T follicular helper cell (primary cell): ENCODE results near the gene DIABLO.
"Not testable (repeated sequence)": the region's sequence is repeated elsewhere in the genome, so short reads cannot be mapped to it uniquely, and the experiment has no call there.

Source experiments
- DNase-seq: peaks from one replicate; pipeline ENCODE4 v3.0.0-alpha.2; 2020; ENCODE audit warnings: low read depth

Gene DIABLO

DNA sequence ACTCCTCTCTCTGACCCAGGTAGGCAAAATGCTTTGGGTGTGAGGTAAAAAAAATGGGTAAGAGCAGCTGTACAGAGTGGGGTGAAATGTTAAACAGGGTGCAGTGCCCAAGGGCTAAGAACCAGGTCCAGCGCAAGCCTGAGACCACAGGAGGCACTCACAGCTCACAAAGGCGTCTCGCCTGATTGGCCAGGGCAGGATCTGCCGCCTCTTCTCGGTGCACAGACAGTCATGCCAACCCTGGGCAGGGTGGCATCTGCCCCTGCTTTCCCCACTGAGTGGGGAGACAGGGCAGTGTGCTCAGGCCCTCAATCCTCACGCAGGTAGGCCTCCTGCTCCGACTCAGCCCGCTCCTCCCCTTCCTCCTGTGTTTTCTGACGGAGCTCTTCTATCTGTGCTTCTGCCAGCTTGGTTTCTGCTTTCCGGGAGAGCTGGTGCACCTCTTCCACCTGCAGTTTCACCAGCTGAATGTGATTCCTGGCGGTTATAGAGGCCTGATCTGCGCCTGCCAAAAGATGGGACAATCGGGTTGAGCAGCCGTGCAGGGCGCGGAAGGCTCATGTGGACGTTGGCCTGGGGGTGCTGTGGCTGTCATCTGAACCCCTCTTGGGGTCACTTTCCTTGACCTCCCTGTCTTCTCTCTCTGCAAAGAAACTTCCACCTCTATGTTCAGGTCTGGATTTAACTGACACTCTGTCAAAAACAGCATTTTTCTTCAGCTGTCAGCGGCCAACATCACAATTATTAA, 17.6 kb downstream of the DIABLO start:
- DNase-seq, result no peak

DNA sequence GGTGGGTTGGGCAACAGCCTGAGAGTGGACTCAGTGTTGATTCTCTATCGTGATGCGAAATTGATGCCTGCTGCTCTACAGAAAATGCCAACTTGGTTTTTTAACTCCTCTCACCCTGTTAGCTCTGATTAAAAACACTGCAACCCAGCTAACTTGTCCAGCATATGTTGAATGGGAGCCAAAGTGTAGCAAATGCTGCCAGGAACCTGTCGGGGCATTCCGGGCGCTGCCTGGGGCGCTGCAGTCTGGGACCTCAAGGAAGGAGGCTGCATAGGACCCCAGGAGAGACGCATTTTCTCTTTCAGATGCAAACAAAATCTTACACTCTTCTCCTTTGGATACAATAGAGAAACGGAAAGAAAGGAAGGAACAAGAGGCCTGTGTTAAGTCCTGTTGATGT, 18.5 kb downstream of the DIABLO start:
- DNase-seq, result no peak

DNA sequence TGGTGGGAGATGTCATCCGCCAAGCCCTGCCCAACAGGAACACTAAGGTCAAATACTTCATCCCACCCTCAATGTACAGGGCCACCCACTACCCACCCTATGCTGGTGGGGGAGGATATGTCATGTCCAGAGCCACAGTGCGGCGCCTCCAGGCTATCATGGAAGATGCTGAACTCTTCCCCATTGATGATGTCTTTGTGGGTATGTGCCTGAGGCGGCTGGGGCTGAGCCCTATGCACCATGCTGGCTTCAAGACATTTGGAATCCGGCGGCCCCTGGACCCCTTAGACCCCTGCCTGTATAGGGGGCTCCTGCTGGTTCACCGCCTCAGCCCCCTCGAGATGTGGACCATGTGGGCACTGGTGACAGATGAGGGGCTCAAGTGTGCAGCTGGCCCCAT, 18.9 kb downstream of the DIABLO start:
- no peak for DNase-seq

DNA sequence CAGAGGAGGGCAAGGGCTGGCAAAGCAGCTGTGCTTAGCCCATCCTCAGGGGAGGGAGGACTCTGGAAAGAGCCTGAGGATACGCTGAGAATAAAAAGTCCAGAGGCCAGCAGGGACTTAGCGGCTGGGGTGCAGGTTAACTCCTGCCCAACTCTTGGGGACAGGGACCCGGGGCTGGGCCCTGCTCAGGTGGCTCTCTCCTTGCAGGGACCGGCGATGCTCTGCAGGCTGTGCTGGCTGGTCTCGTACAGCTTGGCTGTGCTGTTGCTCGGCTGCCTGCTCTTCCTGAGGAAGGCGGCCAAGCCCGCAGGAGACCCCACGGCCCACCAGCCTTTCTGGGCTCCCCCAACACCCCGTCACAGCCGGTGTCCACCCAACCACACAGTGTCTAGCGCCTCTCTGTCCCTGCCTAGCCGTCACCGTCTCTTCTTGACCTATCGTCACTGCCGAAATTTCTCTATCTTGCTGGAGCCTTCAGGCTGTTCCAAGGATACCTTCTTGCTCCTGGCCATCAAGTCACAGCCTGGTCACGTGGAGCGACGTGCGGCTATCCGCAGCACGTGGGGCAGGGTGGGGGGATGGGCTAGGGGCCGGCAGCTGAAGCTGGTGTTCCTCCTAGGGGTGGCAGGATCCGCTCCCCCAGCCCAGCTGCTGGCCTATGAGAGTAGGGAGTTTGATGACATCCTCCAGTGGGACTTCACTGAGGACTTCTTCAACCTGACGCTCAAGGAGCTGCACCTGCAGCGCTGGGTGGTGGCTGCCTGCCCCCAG, 19.6 kb downstream of the DIABLO start:
- no peak for DNase-seq

DNA sequence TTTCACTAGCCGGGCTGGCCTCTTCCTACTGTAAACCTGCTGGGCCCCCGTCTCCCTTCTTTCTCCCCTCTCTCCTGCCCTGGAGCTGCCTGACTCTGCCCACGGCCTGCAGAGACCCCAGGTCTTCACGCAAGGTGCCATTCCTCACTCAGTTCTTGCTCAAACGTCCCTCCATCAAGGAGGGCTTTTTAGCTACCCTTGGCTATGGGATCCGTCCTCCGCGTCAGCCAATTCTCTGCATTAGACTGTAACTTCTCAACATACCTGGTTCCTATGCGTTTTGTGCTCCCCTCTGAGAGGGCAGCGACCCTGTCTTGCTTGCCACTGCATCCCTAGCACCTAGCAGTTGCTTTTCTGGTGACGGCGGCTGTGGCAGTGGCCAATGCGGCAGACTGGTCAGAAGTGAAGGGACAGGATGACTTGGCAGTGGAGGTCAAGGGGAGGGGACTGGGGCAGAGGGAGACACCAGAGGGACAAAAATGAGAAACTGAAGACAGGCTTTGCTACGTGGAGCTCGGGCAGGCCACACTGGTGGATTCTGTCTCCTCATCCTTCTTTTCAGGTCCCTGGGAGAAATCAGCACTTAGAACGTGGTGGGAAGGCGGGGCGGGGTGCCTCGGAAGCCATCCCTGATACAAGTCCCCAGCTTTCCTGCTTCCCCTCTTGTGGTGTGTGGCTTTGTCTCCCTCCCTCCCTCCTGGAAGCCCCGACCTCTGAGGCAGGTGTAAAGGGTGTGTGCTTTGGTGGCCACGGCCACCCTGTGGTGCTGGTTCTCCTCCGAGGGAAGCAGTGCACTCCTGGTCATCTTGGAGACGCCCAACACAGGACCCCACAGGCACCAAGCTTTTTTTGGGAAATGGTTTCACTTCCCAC, 20.6 kb downstream of the DIABLO start:
- DNase-seq, result no peak

DNA sequence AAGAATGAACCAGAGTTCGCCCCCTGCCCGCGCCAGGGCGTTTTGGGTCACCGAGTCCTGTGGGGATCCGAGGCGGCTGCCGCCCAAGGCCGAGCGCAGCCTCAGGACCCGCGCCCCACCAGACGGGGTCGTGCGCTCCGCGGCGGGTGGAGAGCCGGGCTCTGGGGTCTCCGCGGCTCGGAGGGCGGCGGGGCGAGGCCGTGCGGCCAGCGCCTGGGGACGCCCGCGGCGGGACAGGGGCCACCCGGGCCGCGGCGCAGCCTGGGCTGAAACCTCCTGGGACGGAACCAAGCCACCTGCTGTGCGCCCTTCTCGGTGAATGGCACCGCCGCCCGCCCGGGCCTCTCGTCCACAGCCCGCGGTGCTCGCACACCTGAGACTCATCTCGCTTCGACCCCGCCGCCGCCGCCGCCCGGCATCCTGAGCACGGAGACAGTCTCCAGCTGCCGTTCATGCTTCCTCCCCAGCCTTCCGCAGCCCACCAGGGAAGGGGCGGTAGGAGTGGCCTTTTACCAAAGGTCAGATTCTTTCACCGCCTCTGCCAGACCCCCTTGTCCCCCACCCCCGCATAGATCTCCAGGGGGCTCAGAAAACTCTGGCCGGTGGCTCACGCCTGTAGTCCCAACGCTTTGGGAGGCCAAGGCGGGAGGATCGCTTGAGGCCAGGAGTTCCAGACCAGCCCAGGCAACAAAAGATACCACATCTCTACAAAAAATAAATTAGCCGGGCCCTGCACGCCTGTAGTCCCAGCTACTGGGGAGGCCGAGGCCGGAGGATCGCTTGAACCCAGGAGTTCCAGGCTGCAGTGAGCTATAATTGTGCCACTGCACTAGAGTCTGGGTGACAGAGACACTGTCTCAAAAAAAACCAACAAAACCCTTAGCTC, 21.4 kb downstream of the DIABLO start:
- no peak for DNase-seq

DNA sequence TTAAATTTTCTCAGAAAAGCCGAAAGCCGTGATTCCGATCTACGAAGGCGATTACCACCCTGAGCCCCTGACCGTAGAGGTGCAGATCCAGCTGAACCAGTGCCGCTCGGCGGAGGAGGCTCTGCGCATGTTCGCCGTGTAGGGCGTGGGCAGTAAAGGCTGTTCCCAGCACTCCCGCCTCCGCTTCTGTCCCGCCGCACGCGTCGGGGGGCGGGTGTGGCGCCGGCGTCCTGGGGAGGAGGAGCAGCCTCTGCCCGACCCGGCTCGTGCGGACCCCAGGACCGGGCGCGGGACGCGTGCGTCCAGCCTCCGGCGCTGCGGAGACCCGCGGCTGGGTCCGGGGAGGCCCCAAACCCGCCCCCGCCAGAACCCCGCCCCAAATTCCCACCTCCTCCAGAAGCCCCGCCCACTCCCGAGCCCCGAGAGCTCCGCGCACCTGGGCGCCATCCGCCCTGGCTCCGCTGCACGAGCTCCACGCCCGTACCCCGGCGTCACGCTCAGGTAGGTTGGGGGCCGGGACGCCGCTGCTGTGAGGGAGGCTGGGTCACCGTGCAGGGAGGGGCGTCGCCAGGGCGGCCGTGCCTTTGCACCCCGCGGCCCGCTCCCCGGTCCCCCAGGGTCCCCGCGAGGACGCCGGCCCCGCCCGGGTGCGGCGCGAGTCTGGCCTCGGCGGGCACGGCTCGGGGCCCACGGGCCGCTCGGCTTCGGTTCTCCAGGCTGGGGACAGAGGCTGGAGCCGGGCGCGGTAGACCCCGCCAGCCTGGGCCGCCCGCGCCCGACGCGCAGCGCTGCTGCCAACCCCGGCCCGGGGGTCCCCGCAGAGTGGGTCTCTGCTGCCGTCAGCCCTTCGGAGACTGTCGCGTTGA, 22.3 kb downstream of the DIABLO start, which contains the start of gene B3GNT4:
B3GNT4 (plus strand) TSS at position 409 of the 866 bp plus-strand sequence. CDS start 910 bp downstream, outside the sequence.
- peak; percentile 61 for DNase-seq

DNA sequence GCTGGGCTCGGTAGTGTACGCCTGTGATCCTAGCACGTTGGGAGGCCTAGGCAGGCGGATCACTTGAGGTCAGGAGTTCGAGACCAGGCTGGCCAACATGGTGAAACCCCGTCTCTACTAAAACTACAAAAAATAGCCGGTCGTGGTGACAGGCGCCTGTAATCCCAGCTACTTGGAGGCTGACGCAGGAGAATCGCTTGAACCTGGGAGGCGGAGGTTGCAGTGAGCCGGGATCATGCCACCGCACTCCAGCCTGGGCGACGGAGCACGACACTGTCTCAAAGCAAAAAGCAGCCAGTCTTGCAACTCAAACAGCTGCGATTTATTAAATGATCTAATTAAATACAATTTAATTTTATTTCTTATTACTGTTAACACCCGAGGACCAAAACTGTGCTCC, 23.0 kb downstream of the DIABLO start:
- not testable (repeated sequence) for DNase-seq

DNA sequence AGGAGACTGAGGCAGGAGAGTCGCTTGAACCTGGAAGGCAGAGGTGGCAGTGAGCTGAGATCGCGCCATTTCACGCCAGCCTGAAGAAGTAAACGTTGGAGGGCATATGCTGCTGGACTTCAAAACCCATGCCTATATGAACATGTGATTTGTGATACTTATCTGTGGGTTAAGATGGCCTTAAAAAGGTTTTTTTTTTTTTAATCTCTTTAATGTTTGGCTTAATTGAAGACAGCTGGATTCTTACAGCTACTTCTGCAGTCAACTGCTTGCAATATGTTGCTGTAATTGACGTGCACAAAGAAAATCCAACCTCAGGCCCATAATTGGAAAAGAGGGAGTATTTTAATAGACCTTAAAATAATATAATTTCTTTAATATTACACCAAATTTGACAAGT, 23.8 kb downstream of the DIABLO start:
- DNase-seq, result no peak

DNA sequence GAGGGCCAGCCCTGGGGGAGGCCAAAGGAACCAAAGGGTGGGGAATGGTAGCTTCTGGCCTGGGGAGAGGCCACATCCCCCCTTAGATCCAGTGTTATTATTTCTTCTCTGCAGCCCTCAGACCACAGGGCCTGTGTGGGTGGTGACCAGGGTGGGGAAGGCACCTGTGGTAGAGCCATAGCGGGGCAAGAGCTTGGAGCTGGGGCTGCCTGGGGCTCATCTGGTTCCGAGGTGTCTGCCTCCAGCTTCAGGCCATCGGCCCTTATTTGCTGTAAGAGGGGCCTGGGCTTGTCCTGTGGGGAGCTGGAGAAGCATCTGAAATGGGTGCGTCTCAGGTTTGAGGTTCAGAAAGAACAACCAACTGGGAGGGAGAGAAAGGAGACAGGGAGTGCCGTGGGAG, 24.5 kb downstream of the DIABLO start:
- DNase-seq, result no peak

DNA sequence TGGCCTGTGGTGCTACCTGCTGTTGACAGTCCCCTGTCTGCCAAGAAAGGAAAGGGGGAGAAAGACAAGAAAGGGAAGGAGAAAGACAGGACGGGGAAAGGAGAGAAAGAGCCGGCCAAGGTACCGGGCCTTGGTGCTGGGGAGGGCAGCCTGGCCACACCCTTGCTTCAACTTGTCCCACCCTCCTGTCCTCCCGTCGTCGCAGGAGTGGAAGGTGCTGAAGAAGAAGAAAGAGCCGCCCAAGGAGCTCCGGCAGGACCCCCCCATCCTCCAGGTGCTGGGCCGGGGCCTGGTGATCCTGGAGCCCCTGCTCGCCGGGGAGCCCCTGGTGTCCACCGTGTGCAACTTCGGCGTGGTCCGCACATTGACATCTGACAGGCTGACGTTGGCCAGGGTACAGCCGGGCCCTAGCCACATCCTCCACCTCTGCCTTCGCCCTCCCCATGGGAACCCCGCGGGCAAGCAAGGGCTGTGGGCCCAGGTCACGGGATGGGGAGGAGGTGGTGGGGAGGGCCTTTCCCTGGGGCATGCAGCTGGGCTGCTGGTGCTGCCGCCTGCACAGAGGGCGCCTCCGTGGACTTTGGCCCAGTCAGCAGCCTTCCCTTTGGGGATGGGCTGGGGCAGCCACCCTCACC, 25.2 kb downstream of the DIABLO start:
- no peak for DNase-seq

DNA sequence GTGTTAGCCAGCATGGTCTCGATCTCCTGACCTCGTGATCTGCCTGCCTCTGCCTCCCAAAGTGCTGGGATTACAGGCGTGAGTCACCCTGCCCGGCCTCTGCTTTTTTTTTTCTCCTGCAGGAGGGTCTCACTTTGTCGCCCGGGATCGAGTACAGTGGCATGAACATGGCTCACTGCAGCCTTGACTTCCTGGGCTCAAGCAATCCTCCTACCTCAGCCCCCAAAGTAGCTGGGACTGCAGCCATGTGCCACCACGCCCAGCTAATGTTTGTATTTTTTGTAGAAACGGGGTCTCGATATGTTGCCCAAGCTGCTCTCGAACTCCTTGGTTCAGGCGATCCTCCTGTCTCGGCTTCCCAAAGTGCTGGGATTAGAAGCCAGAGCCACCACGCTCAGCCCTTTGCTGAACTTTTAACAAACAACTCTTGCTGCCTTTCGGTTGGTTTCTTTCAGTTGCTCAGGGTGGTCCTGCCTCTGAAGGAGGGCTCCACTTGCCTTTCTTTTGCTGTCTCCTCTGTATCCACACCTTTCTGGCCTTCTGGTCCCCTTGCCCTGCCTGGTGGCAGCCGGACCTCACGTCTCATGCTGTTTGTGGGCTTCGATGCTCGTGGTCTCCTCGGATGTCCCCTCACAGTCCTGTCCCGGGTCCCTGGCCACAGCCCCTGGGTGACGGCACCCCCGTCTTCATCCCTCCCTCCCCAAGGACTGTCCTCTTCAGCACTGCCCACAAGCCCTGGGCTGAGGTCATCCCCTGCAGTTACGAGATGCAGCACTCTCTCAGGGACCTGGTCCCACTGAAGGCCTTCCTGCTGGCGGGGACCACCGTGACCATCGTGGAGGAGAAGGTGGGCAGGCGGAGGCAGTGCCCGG, 26.1 kb downstream of the DIABLO start:
- DNase-seq, result no peak

DNA sequence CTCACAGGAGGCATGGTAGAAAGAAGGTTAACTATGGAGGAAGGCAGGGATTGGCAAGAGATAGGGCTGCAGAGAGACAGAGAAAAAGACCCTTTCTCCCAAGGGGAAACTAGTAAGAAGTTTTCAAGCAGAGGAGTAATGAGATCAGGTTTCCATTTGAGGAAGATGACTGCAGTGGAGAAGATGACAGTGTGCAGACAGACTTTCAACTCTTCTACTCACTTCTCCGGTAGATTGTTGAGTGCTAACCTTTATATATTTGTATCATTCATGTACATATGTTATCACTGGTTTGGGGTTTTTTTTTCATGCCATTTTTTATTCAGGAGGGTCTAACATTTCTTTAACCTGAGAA, 28.3 kb downstream of the DIABLO start:
- DNase-seq, result no peak

DNA sequence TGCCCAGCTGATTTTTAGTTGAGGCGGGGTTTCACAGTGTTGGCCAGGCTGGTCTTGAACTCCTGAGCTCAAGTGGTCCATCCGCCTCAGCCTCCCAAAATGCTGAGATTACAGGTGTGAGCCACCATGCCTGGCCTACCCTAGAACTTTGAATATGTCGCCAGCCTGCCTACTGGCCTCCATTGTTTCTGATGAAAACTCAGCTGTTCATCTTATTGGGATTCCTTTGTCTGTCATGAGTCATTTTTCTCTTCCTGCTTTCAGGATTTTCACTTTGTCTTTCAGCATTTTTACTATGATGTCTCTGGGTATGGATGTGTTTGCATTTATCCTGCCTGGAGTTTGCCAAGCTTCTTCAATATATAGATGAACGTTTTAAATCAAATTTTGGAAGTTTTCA, 30.4 kb downstream of the DIABLO start:
- no peak for DNase-seq

DNA sequence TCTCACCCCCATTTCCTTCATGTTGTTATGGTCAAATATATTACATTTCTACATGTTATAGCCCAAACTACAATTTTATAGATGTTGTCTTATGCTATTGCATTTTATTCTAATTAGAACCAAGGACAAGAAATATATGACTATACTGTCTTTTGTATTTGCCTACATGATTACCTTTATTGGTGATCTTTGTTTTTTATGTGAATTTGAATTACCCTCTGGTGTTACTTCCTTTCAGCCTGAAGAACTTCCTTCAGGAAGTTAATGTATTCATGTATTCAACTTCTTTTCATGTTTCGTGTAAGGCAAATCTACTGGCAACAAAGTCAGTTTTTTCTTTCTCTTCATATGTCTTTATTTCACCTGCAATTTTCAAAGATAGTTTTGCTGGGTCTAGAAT, 31.0 kb downstream of the DIABLO start:
- no peak for DNase-seq

DNA sequence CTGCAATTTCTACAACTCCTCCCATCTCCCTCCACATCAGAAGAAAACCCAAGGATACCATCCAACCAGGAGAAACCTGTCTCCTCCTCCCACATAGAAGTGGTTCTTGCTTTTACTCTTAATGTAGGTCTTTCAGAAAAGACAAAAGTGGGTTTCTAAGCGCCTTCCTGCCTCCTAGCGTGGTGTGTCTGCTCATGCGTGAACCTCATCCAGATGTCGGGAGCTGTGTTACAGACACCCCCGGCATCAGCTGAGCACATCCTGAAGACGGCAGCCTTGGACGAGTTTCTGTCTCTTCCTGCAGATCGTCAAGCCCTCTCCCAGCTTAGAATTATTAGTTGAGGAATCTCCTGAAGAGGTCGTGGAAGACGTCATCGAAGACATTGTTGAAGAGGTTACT, 33.4 kb downstream of the DIABLO start:
- DNase-seq, result no peak

DNA sequence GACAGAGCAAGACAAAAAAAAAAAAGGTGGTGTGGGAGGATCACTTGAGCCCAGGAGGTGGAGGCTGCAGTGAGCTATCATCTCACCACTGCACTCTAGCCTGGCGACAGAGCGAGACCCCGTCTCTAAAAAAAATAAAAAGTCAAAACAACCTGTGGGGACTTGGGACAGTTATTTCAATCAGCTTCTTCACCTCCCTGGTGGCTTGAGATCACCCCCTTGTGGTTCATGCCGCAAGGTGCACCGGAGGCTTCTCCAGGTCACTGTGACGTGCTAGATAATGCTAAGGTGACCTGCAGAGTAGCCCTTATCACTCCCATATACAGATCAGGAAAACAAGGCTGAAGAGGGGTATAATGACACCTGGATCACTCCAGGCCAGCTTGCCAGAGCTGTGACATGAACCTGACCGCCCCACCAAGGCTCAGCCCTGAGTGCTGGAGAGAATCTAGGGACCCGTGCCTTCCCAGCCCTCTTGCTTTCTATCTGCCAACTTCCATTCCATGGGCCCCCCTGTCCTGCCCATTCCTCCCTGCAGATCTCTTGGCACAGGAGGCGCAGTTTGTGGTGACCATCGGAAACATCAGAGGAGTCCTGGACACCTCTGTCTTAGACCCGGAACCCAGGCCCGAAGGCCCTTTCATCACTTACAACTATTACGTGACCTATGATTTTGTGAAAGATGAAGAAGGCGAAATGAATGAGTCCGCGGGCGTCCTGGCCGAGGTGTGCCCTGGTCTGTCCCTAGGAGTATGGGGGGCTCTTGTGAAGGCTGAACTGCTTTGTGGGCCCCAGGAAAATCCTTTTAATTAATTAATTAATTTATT, 34.8 kb downstream of the DIABLO start:
- DNase-seq, result peak; percentile 40
